PC-9 (cell line): ENCODE data around the gene MPP1. TPM values are rescaled to one million over a fixed set of nuclear protein-coding genes. Genes with fewer than 3 reads are reported as not detected.

Source experiments
- BruUV-seq: library from RNA; stranded (reverse); fragments of 400-500 nt; replicated peaks from 2 replicates; lab custom pipeline; 2021; lab: Mats Ljungman, UMichigan
- CTCF ChIA-PET: fragments of 300-600 bp; sonication (Branson Sonifier 250); formaldehyde crosslinking; loops from one replicate; lab custom pipeline; 2022; ENCODE audit warnings: antibody characterized with exemption; lab: Charles Lee
- POLR2A ChIA-PET: fragments of 300-600 bp; sonication (Branson Sonifier 250); formaldehyde crosslinking; loops from one replicate; lab custom pipeline; 2022; ENCODE audit warnings: antibody characterized with exemption; ENCODE audit not compliant: unreplicated experiment; lab: Charles Lee
- DNase-seq, 2 experiments: peaks; one replicate each; pipeline versions ENCODE4 v3.0.0 to v3.0.0-alpha.2; 2015 to 2022; ENCODE audit warnings: mixed read lengths in 1 of 2
- H2AFZ ChIP-seq: fragments of 200-600 bp; sonication (generic); 2 replicates; pipeline ENCODE4 v1.8.1; 2017; ENCODE audit warnings: antibody characterized with exemption
- H3F3A ChIP-seq: fragments of 200-600 bp; sonication (generic); 2 replicates; pipeline ENCODE4 v1.8.1; 2017; ENCODE audit warnings: antibody characterized with exemption, mild to moderate bottlenecking, low read depth; ENCODE audit not compliant: insufficient read depth
- H3K27ac ChIP-seq: fragments of 200-600 bp; sonication (generic); 2 replicates; pipeline ENCODE4 v1.6.1; 2016; ENCODE audit warnings: mixed run types
- H3K27me3 ChIP-seq: fragments of 200-600 bp; sonication (generic); 2 replicates; pipeline ENCODE4 v1.6.1; 2016; ENCODE audit warnings: low read depth, mixed run types; ENCODE audit not compliant: insufficient read depth
- H3K36me3 ChIP-seq: fragments of 200-600 bp; sonication (generic); 2 replicates; pipeline ENCODE4 v1.6.1; 2016; ENCODE audit warnings: low read depth, mixed run types
- H3K4me1 ChIP-seq: fragments of 200-600 bp; sonication (generic); replicated peaks from 2 replicates; pipeline ENCODE4 v1.6.1; 2016; ENCODE audit warnings: mixed run types; ENCODE audit not compliant: insufficient read depth
- H3K4me2 ChIP-seq: fragments of 200-600 bp; sonication (generic); 2 replicates; pipeline ENCODE4 v1.6.1; 2017; ENCODE audit warnings: mixed run types
- H3K4me3 ChIP-seq: fragments of 200-600 bp; sonication (generic); 2 replicates; pipeline ENCODE4 v1.6.1; 2016; ENCODE audit warnings: mixed run types
- H3K79me2 ChIP-seq: fragments of 200-600 bp; sonication (generic); 2 replicates; pipeline ENCODE4 v1.6.1; 2017; ENCODE audit warnings: low read depth, mixed run types
- H3K9me2 ChIP-seq: fragments of 200-600 bp; sonication (generic); 2 replicates; pipeline ENCODE4 v1.8.1; 2017; ENCODE audit warnings: mild to moderate bottlenecking; ENCODE audit not compliant: insufficient read depth
- H3K9me3 ChIP-seq: fragments of 200-600 bp; sonication (generic); 2 replicates; pipeline ENCODE4 v1.8.1; 2016; ENCODE audit warnings: low read depth; ENCODE audit not compliant: insufficient read depth
- H4K20me1 ChIP-seq: fragments of 200-600 bp; sonication (generic); 2 replicates; pipeline ENCODE4 v1.8.1; 2017; ENCODE audit not compliant: insufficient read depth
- EZH2 ChIP-seq: fragments of 200-600 bp; sonication (generic); IDR thresholded peaks from 2 replicates; pipeline ENCODE4 v1.8.0; 2017; ENCODE audit warnings: antibody characterized with exemption, low read depth
- intact Hi-C: fragments of 100-400 bp; cut with micrococcal nuclease; formaldehyde crosslinking; loops from one replicate; pipeline ENCODE4 v1.10.0; 2022; ENCODE audit not compliant: unreplicated experiment
- total RNA-seq: library from RNA; stranded (reverse); gene quantifications from 2 replicates; pipeline ENCODE4 v1.2.3, GENCODE V29; 2021
- TF ChIP-seq, protein P1 (sequence below): fragments of 200-600 bp; sonication (generic); conservative IDR thresholded peaks from 2 replicates; pipeline ENCODE4 v1.6.1; 2017; ENCODE audit warnings: mixed run types, antibody characterized with exemption, mild to moderate bottlenecking, moderate library complexity

Gene MPP1
- total RNA-seq, 1 experiment from 2014 or later: 4.8 TPM

DNA sequence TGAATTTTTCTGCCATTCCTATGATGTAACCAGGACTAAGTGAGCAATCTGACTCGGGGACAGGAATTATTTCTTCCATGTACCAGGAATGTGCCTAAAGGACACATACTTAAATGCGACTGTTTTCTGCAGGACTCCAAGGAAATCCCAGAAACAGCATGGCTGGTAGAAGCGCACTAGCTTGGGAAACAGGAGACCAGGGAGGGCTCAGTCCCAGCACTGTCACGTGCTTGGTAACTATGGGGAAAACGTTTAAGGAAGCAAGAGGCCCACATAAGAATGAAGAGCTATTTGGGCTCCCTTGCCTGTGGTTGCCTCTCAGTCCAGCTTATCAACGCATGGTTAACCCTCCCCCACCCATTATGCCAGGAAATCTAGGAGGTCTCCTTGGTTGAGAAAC lies 19.6 kb downstream of the MPP1 start:
- H3K9me3 ChIP-seq: no peaks in the 10 kb centered on the region
- H4K20me1 ChIP-seq: no peaks in the 10 kb centered on the region
- H3K27ac ChIP-seq: no peak overlapping the region
- no peaks in the 10 kb centered on the region for H3K9me2 ChIP-seq
- no peak for TF ChIP-seq EZH2
- TF ChIP-seq, protein P1, sequence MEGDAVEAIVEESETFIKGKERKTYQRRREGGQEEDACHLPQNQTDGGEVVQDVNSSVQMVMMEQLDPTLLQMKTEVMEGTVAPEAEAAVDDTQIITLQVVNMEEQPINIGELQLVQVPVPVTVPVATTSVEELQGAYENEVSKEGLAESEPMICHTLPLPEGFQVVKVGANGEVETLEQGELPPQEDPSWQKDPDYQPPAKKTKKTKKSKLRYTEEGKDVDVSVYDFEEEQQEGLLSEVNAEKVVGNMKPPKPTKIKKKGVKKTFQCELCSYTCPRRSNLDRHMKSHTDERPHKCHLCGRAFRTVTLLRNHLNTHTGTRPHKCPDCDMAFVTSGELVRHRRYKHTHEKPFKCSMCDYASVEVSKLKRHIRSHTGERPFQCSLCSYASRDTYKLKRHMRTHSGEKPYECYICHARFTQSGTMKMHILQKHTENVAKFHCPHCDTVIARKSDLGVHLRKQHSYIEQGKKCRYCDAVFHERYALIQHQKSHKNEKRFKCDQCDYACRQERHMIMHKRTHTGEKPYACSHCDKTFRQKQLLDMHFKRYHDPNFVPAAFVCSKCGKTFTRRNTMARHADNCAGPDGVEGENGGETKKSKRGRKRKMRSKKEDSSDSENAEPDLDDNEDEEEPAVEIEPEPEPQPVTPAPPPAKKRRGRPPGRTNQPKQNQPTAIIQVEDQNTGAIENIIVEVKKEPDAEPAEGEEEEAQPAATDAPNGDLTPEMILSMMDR: no peak
- no peak overlapping the region for H3K4me2 ChIP-seq
- ChIA-PET POLR2A (no interaction called here), CTCF (no interaction called here)
- H3K27me3 ChIP-seq: no peaks in the 10 kb centered on the region
- H3K4me1 ChIP-seq: no peaks in the 10 kb centered on the region
- no peaks in the 10 kb centered on the region for H3K36me3 ChIP-seq
- H3K79me2 ChIP-seq: no peaks in the 10 kb centered on the region
- intact Hi-C loops: no loop called here
- DNase-seq: no peak
- no peak overlapping the region for H2AFZ ChIP-seq
- BruUV-seq: no TSS peak
- H3K4me3 ChIP-seq: no peak overlapping the region
- no peaks in the 10 kb centered on the region for H3F3A ChIP-seq

DNA sequence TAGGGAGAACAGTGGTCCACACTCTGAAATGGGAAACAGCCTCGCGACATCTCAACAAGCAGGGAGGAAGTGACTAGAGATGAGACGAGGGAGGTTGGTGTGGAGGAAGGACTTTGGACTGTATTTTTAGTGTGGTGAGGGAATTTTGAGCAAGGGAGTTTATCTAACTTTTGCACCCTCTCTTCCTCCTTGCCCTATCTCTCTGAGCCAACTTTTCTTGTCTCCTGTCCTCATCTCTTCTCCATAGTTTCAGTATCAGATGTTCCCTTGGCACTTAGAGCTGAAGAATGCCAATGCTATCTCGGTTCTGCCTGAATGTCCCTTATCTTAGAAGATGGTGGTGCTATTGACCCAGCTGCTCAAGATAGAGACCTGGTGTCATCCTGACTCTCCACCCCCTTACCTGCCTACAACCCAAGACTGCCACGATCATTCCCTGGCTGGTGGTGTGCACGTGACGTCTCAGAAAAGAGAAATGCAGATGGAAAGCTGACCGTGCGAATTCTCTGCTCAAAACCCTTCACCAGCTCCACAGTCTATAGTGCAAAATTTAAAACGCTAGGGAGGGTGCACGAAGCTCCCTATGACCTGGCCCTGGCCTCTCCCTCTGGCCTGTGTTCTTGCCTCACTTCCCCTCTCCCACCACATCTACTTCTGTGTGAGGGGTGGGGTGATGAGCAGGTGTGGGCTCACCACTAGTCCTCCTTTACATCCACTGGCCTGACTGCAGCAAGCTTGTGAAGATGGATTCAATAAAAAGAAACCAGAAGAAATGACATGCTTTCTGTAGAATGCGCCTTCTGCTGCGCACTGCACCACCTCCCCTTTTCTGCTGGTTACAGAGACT lies 20.9 kb downstream of the MPP1 start:
- no peak overlapping the region for H3K27ac ChIP-seq

DNA sequence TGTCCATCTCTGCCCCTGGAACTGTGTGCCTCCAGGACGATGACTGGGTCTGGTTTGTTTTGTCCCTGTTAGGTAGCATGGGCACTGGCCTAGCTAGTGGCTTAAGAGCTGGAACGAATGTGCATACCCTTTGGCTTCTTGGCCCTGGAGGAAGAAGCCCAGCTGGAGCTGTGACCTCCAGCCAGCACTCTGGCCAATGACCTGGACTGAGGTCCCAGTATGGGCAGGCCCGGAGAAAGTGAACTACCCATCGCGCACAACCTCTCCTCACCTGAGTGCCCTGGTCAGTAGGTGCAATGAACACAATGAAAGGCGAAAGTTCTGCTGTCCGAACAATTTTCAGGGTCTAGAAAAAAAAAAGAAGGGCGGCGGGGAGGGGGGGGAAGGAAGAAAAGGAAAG lies 24.3 kb downstream of the MPP1 start:
- no peaks in the 10 kb centered on the region for H3K9me2 ChIP-seq
- H3K27me3 ChIP-seq: no peaks in the 10 kb centered on the region
- ChIA-PET POLR2A (interaction anchor here (0.6 kb wide), 1 partner anchor 10 kb away, joined by 5 read pairs; no protein-coding TSS in a partner anchor), CTCF (no interaction called here)
- H3K4me1 ChIP-seq: no peaks in the 10 kb centered on the region
- TF ChIP-seq EZH2: no peak
- TF ChIP-seq, protein P1: no peak
- BruUV-seq: no TSS peak
- no peaks in the 10 kb centered on the region for H3K79me2 ChIP-seq
- no peaks in the 10 kb centered on the region for H3K36me3 ChIP-seq
- DNase-seq: no peak
- intact Hi-C loops: no loop called here
- no peak overlapping the region for H3K4me2 ChIP-seq
- H3K9me3 ChIP-seq: no peaks in the 10 kb centered on the region
- peaks cover 14% of the 10 kb centered on the region; the same call in 1 of the 2 replicates for H3F3A ChIP-seq
- H2AFZ ChIP-seq: no peak overlapping the region
- no peak overlapping the region for H3K27ac ChIP-seq
- no peak overlapping the region for H3K4me3 ChIP-seq
- H4K20me1 ChIP-seq: peaks cover 8% of the 10 kb centered on the region; the same call in 1 of the 2 replicates

More for the DNA sequence above, 20.9 kb downstream of the MPP1 start:
- Histone ChIP-seq H3K4me2 (no peak overlapping the region), H3K36me3 (no peaks in the 10 kb centered on the region), H2AFZ (no peak overlapping the region), H3F3A (peaks cover 3% of the 10 kb centered on the region; the same call in 1 of the 2 replicates), H3K27me3 (no peaks in the 10 kb centered on the region), H3K4me3 (no peak overlapping the region), H4K20me1 (no peaks in the 10 kb centered on the region), H3K9me3 (no peaks in the 10 kb centered on the region), H3K79me2 (no peaks in the 10 kb centered on the region), H3K9me2 (no peaks in the 10 kb centered on the region), H3K4me1 (no peaks in the 10 kb centered on the region)
- BruUV-seq: no TSS peak
- POLR2A ChIA-PET: no interaction called here
- CTCF ChIA-PET: no interaction called here
- DNase-seq: no peak
- TF ChIP-seq, protein P1: no peak
- no peak for TF ChIP-seq EZH2
- intact Hi-C loops: no loop called here
